SKM-1 (cell line): ENCODE measurements around the gene NLGN1.
"Not testable (repeated sequence)": the region's sequence is repeated elsewhere in the genome, so short reads cannot be mapped to it uniquely, and the experiment has no call there.

Experiments used
- DNase-seq: peaks from one replicate; lab custom pipeline; 2025; ENCODE audit not compliant: unreplicated experiment; lab: John Stamatoyannopoulos, UW

Gene NLGN1

GRCh38 chr3:173397161-173398110, at the start of gene NLGN1:
Gene NLGN1, plus strand, starts transcription at chr3:173397744.
- DNase-seq: no peak

- DNase-seq: no peak
Observed at GRCh38 chr3:173351886-173352285, 45.7 kb upstream of the NLGN1 start.

- DNase-seq: not testable (repeated sequence)
Observed at GRCh38 chr3:173353137-173353536, 44.4 kb upstream of the NLGN1 start.

GRCh38 chr3:173354124-173354523, 43.4 kb upstream of the NLGN1 start:
- DNase-seq: no peak

- DNase-seq: peak; percentile 36
Observed at GRCh38 chr3:173371848-173372487, 25.6 kb upstream of the NLGN1 start.

- DNase-seq: no peak
Observed at GRCh38 chr3:173380681-173381080, 16.9 kb upstream of the NLGN1 start.

- DNase-seq: not testable (repeated sequence)
Observed at GRCh38 chr3:173381936-173382335, 15.6 kb upstream of the NLGN1 start.

GRCh38 chr3:173395073-173395411, 2.5 kb upstream of the NLGN1 start:
- no peak for DNase-seq

- DNase-seq: peak; percentile 90
Observed at GRCh38 chr3:173395412-173396181, 1.9 kb upstream of the NLGN1 start.

GRCh38 chr3:173396191-173397041, 1.1 kb upstream of the NLGN1 start:
- no peak for DNase-seq

- DNase-seq: no peak
Observed at GRCh38 chr3:173398111-173398479, 551 bp downstream of the NLGN1 start.

GRCh38 chr3:173399044-173399443, 1.5 kb downstream of the NLGN1 start:
- DNase-seq: no peak

- DNase-seq: no peak
Observed at GRCh38 chr3:173401369-173401768, 3.8 kb downstream of the NLGN1 start.

GRCh38 chr3:173402656-173403055, 5.1 kb downstream of the NLGN1 start:
- DNase-seq: no peak

GRCh38 chr3:173403376-173403775, 5.8 kb downstream of the NLGN1 start:
- DNase-seq: no peak

- no peak for DNase-seq
Observed at GRCh38 chr3:173404156-173404555, 6.6 kb downstream of the NLGN1 start.

- DNase-seq: no peak
Observed at GRCh38 chr3:173410436-173410835, 12.9 kb downstream of the NLGN1 start.

GRCh38 chr3:173410849-173411248, 13.3 kb downstream of the NLGN1 start:
- no peak for DNase-seq

- no peak for DNase-seq
Observed at GRCh38 chr3:173411375-173411973, 13.9 kb downstream of the NLGN1 start.

- no peak for DNase-seq
Observed at GRCh38 chr3:173416070-173416469, 18.5 kb downstream of the NLGN1 start.
